Stimulated activated CD4-positive, alpha-beta T cell treated with anti-CD3 and anti-CD28 coated beads, Interleukin-4, amount 100 ng/mL, for 24 hours (primary cell): Measurements from ENCODE around the gene MAPT.
"Not testable (repeated sequence)": the region's sequence is repeated elsewhere in the genome, so short reads cannot be mapped to it uniquely, and the experiment has no call there.

ENCODE experiments used
- DNase-seq: peaks from one replicate; pipeline ENCODE4 v3.0.0-alpha.2; 2020

Gene MAPT

DNA sequence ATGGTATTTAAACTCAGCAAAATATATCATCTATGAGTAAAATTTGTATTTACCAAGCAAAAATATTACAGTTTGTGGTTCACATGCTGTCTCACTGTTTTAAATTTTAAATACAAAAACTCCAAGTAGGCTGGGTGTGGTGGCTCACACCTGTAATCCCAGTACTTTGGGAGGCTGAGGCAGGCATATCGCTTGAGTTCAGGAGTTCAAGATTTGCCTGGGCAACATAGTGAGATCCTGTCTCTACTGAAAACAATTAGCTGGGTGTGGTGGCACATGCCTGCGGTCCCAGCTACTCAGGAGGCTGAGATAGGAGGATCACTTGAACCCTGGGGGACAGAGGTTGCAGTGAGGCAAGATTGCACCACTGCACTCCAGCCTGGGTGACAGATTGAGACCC lies 37.3 kb downstream of the MAPT start:
- no peak for DNase-seq

DNA sequence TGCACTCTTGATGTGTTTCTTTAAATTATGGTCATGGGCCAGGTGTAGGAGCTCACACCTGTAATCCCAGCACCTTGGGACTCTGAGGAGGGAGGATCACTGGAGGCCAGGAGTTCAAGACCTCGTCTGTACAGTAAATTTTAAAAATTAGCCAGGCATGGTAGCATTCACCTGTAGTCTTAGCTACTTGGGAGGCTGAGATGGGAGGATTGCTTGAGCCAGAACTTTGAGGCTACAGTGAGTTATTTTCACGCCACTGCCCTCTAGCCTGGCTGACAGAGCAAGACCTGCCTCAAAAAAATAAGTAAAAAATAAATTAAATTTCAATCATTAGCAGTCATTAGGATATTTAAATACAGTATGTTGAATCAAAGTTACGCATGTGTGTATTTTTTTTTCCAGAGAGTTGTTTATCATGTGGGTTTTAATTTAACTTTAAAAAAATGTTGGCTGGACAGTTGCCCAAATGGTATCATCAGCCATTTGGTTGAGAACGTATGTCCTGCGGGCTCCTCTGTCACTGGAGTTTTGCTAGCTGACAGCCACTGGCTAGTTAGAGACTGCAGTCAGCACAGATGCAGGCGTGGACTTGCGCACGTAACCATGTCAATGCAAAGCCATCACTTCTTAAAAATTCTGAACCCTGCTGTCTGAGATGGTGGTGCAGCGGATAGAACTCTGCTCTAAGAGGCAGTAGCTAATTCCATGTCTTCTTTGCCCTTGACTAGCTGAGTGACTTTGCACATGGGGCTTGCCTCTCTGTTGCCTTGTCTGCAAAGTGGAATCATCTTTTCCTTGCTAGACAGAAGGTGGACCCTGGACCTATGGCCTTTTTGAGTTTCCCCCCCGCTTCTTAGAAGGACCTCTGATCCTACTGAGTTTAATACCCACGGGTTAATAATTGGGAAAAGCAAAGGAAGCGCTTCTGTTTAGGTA lies 40.0 kb downstream of the MAPT start:
- DNase-seq = no peak

DNA sequence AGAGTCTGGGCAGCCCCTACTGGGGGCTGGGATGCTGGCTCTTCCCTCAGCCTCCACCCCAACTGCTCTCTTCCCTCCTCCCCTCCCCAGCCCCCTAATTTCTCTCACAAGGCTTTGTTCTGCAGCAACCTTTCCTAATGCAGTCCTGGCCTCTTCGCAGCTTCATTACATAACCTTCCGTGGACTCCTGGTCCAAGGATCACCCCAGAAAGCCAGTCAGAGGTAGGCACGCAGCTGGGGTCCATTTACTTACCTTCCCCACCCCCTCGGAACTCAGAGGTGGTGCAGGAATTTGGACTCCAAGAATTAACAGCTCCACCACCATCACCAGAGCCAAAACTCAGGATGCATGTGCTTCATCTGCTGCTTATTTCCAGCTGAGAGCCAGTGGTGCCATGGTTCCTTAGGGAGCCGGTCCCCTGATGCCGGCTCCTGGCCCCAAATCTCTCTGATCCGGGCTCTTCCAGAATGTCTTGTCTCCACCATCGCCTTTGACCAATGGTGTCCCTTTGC lies 40.9 kb downstream of the MAPT start:
- DNase-seq = no peak

DNA sequence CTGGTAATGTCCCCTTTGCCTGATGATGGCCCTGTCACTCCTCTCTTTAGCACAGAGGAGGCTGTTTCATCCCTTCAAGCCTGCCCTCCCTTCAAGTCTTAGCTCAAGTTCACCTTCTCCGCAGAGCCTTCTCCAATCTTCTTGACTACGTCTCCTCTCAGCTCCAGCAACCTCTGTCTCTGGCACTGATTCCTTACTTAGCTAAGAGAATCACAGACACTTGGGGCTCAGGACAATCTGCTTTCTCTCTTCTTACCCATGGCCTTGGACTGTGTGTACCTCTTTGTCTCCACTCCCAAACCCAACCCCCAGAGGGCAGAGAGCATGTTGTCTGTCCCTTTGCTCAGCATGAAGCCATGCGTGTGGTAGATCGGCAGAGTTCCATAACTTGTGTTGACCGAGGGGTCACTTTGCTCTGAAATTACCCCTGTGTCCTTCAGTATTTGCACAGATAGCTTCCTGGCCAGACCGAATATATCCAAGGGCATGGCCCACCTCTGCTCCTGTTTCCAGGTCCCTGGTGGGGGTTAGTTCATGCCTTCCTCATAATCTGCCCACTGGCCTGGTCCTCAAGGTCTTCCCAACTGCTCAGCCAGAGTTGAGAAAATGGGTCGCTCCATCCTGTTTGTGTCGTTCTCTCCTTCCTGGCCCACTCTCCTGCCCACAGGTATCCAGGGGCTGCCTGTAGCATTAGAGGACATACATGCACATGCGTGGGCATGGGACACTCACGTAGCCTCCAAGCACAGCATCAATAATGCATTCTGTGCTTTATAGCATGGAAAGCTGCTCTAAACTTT lies 41.6 kb downstream of the MAPT start:
- DNase-seq = no peak

DNA sequence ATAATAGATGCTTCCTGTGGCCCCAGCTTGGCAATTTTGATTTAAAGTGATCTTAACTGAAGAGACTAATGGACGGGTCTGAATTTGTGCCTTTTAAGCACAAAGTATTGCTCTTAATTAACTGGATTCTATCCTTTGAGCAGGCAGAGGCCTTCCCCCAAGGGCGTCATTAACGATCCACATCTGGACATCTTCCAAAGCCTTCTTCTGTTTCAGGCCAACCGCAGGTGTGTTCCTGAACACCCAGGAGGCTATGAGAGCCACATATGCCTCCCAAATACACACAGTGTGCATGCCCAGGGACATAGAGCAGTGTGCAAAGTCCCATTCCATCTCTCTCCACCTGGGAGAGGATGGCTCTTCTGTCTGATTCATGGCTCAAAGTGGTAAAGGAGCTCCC lies 42.3 kb downstream of the MAPT start:
- DNase-seq = no peak

DNA sequence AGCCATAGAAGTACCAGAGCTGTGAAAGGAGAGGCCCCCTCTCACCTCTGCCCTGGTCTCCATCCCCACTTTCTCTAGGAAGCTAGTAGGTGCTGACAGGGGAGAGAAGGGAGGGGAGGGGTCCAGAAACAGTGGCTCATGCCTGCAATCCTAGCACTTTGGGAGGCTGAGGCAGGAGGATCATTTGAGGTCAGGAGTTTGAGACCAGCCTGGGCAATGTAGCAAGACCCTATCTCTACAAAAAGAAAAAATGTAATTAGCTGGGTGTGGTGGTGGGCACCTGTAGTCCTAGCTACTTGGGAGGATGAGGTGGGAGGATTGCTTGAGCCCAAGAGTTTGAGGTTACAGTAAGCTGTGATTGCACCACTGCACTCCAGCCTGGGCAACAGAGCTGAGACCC lies 42.8 kb downstream of the MAPT start:
- DNase-seq = not testable (repeated sequence)

DNA sequence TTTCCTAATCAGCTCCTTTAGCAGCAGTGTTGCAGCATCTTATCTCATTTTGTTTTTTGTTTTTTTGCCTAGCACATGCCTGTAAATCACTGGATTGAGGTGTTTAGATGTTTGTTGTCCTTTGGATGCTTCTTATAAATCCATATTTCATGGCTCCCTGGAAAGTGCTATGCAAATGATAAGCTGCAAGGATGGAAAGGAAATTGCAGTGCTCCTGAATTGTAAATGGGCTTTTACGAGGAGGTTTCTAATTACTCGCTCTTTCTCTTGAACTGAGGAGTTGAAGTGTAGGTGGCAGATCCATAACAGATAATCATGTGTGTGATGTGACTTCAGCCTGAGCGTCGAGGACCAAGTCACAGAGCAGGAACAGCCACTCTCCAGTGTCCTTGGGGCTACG lies 45.0 kb downstream of the MAPT start:
- no peak for DNase-seq

DNA sequence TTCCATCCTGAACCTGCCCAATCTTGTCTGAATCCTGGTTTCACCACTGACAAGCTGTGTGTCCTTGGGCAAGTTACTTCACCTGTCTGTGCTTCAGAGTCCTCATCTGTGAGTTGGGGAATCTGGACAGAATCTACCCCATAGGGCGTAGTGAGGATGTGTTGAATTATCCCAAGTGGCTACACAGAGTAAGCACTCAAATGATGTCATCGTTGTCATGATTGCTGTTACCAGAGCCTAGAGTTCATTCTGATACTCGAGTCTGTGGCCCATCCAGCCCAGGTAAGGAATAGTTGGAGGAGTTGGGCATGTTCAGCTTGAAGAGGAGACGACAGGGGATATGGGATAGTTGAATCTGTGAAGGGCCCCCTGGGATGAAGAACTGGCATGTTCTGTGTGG lies 45.9 kb downstream of the MAPT start:
- DNase-seq = no peak

DNA sequence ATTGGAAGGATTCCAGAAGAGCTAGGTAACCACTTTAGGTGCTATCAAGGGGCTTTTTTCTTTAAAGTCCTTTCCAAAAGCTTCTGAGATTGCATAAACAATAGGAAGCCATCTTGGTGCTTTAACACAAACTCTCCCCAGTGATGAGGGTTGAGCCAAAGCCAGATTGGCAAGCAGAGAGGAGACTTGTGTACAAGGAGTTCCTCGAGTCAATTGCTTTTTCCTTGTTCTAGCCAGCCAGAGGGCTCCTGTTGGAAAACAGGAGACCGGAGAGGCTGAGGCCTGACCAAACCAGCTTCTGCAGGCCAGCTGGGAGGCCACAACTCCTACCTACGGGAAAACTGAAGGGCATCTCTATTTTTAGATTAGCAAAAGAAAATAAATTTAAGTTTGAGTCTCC lies 46.5 kb downstream of the MAPT start:
- no peak for DNase-seq

DNA sequence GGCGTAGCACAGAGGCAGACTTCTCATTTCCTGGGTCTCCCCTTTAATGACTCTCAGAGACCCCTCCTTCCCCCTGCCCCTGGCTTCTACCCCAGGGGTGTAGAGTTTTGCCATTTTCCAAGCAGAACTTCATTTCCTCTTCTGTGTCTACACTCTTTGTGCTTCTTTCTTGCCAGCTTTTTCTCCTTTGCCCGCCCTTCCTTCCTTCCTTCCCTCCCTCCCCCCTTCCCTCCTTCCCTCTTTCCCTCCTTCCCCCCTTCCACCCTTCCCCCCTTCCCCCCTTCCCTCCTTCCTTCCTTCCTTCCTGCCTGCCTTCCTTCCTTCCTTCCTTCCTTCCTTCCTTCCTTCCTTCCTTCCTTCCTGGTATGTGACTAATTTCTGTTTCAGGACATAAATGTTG lies 47.0 kb downstream of the MAPT start:
- DNase-seq = no peak

DNA sequence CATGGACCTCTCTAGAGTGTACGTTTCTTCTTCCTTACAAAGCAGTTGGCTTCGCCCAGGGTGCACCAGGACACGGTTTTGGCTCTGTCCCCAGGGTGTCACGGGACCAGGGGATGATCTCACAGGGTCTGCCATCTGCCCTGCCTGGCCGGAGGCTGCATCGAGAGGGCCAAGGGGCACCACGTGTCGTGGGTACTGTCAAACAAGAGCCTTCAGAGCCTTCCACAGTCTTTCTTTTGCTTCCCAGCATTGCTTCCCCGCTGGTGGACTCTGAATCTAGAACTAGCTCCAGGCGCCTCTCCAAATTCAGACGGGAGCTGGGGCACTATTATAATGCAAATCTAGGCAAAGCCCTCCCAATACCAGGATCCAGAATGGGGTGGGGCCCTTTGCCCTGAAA lies 47.9 kb downstream of the MAPT start:
- no peak for DNase-seq

DNA sequence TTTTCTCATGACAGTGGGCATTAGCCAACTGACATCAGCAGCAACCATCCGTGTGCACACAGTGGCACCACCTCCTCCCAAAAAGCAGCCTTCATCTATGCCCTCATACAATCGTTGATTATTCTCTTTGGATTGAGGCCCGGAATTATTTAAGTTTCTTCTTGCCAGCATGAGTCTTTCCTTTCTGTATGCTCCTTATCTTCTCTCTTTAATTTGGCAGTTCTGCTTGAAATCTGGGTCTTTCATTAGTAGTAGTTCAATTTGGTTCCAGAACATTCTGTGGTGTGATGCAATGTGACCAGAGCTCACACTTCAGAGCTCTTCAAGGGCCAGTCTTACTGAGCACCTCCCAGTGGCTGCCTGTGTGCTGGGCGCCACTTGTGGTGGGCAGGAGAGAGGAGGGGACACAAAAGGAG lies 52.5 kb downstream of the MAPT start:
- no peak for DNase-seq

DNA sequence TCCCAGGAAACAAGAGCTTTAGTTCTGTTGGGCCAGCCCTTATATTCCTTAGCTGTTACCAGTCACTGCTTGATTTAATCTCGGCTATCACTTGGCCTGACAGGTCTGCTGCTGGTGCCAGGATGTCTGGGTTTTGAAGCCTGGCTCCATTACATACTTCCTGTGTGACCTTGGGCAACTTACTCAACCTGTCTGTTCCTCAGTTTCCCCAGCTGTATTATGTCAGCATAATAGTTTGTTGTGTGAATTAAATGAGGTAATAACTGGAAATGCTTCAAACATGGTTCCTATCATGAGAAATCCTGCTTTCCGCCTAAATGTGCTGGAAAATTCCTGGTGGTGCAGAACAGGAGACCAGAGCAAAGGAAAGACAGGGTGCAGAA lies 54.1 kb downstream of the MAPT start:
- no peak for DNase-seq

DNA sequence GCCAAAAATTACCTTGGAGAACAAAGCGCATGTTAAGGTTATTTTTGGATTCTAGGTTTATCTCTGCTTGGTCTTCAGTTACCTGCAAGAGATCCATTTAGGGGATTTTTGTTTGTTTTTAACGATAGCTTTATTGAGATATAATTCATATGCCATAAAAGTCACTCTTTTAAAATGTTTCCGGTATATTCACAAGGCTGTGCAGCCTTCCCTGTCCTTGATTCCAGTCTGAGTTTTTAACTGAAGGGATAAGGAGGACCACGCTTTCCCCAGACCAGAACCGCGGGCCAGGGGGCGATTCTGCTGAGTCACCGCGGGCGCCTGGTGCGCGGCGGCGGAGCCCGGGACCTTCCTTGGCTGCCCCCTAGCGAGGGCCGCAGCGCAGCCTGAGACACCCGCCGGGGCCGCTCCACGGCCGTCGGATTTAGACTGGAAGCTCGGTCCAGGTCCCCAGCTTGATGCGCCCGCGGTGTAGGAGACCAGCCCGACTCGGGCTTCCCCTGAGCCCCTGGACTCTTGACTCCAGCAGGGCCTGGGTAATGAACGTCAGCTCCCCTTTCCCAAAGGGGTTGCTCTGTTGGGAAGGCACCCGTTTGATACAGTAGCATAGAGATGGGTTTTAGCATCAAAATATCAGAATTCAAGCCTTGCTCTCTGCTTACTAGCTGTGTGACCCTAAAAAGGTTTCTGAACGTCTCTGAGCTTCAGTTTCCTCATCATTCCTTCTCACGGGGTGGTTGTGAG lies 54.7 kb downstream of the MAPT start:
- peak; percentile 70 for DNase-seq

DNA sequence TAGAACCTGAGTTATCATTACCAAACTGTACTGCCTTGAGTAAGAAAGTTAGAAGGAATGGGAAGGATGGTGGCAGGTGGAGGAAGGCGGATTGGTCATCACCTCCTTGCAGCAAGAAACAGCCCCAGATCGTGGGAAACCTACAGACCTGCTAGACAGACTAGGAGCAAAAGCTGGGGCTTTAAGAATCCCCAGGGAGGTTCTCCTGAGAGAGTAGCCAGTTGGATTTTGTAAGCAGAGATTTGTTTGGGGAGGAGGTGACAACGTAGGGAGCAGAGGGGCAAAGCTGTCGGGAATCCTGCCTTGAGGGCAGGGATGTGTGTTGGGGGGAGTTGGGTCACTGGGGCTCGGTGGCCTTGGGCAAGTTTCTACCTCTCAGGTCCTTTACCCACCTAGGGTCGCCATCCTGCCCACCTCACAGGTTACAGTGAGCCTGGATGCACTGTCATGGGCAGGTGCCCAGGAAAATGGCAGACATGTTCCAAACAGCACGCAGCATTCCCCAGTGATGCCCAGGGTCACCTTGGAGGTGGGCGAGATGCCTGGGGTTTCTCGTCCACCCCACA lies 55.5 kb downstream of the MAPT start:
- DNase-seq = no peak

DNA sequence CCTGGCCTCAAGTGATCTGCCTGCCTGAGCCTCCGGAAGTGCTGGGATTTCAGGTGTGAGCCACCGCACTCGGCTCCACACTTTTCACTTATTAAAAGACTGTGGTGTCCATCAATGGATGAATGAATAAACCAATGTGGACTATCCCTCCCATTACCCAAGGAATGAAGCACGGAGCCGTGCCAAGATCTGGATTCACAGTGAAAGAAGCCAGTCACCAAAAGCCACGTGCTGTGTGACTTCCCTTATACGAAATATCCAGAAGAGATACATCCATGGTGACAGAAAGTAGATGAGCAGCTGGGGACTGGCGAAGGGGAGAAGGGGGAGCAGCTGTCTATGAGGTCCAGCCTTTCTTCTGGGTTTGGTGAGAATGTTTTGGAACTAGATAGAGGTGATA lies 56.5 kb downstream of the MAPT start:
- no peak for DNase-seq

DNA sequence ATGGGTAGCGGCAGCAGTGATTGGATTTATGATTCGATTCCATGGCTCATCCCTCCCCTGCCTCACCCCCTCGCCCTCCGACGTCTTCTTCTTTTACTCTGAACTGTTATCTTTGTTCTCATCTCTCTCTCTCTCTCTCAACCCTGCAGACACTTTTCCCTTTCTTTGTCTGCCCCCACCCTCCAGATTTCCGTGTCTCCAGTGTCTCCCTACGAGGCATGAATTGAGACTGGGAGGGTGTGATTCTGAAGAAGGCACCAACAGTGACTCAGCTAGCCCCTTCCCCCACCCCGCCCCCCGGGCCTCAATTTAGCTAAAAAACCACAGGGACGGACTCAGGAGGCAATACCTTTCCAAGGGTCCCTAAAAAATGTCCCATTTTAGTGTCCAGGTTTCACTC lies 57.0 kb downstream of the MAPT start:
- DNase-seq = no peak

DNA sequence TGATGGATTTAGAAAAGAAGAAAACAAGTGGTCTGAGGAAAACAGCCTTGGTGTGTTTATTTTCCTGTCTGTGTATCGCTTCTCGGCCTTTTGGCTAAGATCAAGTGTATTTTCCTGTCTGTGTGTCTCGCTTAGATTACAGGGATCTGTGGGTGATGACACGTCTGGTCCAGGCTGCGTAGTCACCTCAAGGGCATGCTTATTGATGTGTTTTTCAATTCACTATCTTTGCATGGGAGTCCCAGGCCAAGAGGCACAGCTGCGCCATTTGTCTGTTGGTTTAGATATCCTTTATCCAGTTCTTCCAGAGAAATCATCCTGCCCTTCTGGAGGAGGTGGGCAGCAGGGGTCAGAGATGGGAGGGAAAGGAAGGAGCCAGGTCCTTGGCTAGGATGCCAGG lies 57.6 kb downstream of the MAPT start:
- no peak for DNase-seq

DNA sequence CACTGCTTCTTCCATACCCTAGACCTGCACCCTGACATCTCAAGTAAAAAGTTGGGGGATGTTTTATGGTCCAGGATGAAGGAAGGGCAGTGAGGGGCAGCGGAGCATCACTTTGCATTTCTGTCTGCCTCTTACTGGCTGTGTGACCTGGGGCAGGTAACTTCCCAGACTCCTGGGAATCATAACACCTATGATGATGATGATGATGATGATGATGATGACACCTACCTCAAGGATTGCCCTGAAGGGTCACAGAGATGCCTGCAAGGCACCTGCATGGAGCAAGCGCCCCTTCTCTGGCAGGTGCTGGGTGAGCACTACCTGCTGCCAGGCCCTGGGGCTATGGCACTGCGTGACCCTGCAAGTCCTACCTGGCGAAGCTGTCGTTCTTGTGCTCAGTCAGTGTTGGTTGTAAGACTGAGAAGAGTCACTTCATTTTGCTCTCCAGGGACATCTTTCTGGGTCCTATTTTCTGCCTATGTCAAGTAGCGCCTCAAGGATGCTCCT lies 58.5 kb downstream of the MAPT start:
- no peak for DNase-seq

DNA sequence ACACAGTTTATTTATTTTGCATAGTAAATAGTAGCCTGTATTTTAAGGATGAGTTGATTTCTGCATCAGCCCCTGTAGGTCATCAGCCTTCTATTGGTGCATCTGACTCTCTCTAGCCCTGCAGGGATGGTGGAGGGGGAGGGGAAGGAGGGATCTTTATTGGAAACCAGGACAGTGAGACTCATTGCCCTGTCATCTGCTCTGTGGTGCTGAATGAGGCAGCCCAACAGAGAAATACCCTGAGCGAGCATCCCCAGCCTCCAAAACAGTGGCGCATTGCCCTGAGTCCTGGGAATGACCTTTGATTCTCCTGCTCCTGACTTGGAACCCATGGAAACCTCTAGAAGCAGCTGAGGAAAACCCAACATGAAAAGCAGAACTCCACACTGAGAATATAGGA lies 59.2 kb downstream of the MAPT start:
- no peak for DNase-seq

DNA sequence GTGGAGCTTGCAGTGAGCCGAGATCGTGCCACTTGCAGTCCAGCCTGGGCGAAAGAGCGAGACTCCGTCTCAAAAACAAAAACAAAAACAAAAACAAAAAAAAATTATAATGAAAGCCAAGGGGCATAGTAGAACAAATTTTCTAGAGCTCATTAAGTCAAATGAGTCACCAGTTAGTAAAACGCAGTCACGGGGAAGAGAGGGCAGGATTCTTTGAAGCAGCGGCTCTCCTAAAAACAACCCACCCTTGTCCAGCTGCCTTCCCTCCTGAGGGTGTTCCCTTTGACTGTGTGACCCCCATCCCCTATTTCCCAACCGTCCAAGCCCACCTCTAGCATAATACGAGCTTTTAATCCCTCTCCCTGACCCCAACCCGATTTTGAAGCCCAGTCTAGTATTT lies 60.6 kb downstream of the MAPT start:
- DNase-seq = no peak

DNA sequence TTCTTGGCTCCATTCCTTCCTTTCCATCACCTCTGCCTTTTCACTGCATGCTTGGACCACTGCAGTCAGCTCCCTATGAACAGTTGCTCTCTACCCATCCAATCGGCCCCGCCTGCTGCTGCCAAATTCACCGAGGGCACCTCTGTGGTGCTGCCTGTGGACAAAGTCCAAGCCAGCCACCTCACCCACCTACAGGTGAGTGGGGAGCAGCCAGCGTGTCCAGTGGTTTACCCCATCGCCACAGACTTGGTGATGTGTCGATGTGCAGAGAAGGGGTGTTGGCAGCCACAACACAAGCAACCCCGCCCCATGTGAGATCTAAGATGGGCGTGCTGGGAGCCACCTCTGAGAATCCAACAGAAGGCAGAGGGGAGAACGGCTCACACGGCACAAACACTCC lies 61.0 kb downstream of the MAPT start:
- no peak for DNase-seq

DNA sequence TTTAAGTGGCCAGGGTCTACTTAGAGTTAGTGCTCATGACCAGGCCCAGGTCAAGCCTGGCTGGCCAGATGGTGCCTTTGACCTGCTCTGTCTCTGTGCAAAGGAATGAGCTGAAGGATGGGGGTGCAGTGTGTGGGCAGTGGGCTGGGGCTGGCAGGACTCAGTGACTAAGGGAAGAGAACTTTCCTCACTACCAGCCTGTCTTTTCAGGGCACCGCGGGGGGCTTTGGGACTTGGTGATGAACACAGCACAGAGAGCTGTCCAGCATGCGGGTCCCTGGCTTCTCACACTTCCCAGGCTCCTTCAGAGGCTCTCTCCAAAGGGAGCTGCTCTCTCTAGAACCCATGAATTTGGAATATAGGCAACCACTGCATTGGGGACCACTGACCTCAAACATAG lies 61.7 kb downstream of the MAPT start:
- no peak for DNase-seq
